SU-DHL-6 (cell line): ENCODE results near the gene HNRNPD.

ENCODE experiments used
- H2AFZ ChIP-seq: fragments of 200-600 bp; sonication (generic); 2 replicates; pipeline ENCODE4 v1.6.1; 2014; ENCODE audit warnings: low read depth, mild to moderate bottlenecking, moderate library complexity, mixed read lengths, antibody characterized with exemption, low read length; ENCODE audit not compliant: severe bottlenecking
- H3F3A ChIP-seq: fragments of 200-600 bp; shearing (Covaris generic); 2 replicates; pipeline ENCODE4 v1.6.0; 2016; ENCODE audit warnings: antibody characterized with exemption, mild to moderate bottlenecking; ENCODE audit not compliant: insufficient read depth
- H3K27ac ChIP-seq: fragments of 200-600 bp; sonication (generic); 2 replicates; pipeline ENCODE4 v1.5.1; 2016; ENCODE audit warnings: low read depth, mild to moderate bottlenecking, low read length, moderate library complexity, mixed read lengths
- H3K27me3 ChIP-seq: fragments of 200-600 bp; sonication (generic), shearing (Covaris generic); 2 replicates; pipeline ENCODE4 v1.6.0; 2014; ENCODE audit warnings: mild to moderate bottlenecking, low read length
- H3K36me3 ChIP-seq: fragments of 200-600 bp; sonication (generic); 2 replicates; pipeline ENCODE4 v1.6.1; 2014; ENCODE audit warnings: mild to moderate bottlenecking, low read length, mixed read lengths
- H3K4me2 ChIP-seq: fragments of 300-600, 200-600 bp; shearing (Covaris generic), sonication (generic); 2 replicates; pipeline ENCODE4 v1.6.0; 2014; ENCODE audit warnings: low read length, low read depth, mild to moderate bottlenecking; ENCODE audit not compliant: poor library complexity, severe bottlenecking
- H3K4me3 ChIP-seq: fragments of 200-600 bp; sonication (generic); 2 replicates; pipeline ENCODE4 v1.5.1; 2014; ENCODE audit warnings: antibody characterized with exemption, low read length, mild to moderate bottlenecking, mixed read lengths; ENCODE audit not compliant: insufficient read depth, poor library complexity, severe bottlenecking
- H3K79me2 ChIP-seq: fragments of 200-600 bp; sonication (generic); 2 replicates; pipeline ENCODE4 v1.6.1; 2014; ENCODE audit warnings: mild to moderate bottlenecking, low read length, moderate library complexity; ENCODE audit not compliant: insufficient read depth
- H3K9ac ChIP-seq: fragments of 200-600 bp; sonication (generic); 2 replicates; pipeline ENCODE4 v1.7.0; 2014; ENCODE audit warnings: mild to moderate bottlenecking, low read length
- H3K9me2 ChIP-seq: fragments of 200-600 bp; sonication (generic); replicated peaks from 2 replicates; pipeline ENCODE4 v1.6.1; 2014; ENCODE audit warnings: low read length; ENCODE audit not compliant: insufficient read depth
- H3K9me3 ChIP-seq: fragments of 200-600 bp; sonication (generic); 2 replicates; pipeline ENCODE4 v1.6.1; 2014; ENCODE audit warnings: low read length, mixed read lengths; ENCODE audit not compliant: insufficient read depth
- H4K20me1 ChIP-seq: fragments of 200-600 bp; sonication (generic); 2 replicates; pipeline ENCODE4 v1.6.1; 2014; ENCODE audit warnings: low read depth, mild to moderate bottlenecking, antibody characterized with exemption, low read length, moderate library complexity, mixed read lengths
- CTCF ChIP-seq: fragments of 200-600 bp; sonication (generic); IDR thresholded peaks from one replicate; pipeline ENCODE4 v1.5.1; 2017; ENCODE audit warnings: antibody characterized with exemption, mild to moderate bottlenecking, low read length, moderate library complexity; ENCODE audit not compliant: insufficient read depth, poor library complexity, severe bottlenecking
- EZH2phosphoT487 ChIP-seq: fragments of 200-600 bp; sonication (generic), shearing (Covaris generic); conservative IDR thresholded peaks from 2 replicates; pipeline ENCODE4 v1.6.1; 2018; ENCODE audit warnings: mild to moderate bottlenecking, antibody characterized with exemption, low read length, moderate library complexity, mixed read lengths

The HNRNPD gene

GRCh38 chr4:82358847-82359246 is 14.9 kb downstream of the HNRNPD start:
- TF ChIP-seq CTCF = no peak
- TF ChIP-seq EZH2phosphoT487 = no peak
- Histone ChIP-seq H3K9ac (no peak overlapping the region), H3K9me3 (no peaks in the 10 kb centered on the region), H3F3A (peaks cover 17% of the 10 kb centered on the region), H2AFZ (no peak overlapping the region), H3K4me2 (no peak overlapping the region), H3K4me3 (no peak overlapping the region), H3K79me2 (peaks cover 86% of the 10 kb centered on the region), H3K9me2 (no peaks in the 10 kb centered on the region), H4K20me1 (peaks cover 38% of the 10 kb centered on the region), H3K27ac (no peak overlapping the region), H3K27me3 (no peaks in the 10 kb centered on the region), H3K36me3 (peaks cover 59% of the 10 kb centered on the region; the same call in 1 of the 2 replicates)

- H3K36me3 ChIP-seq = peaks cover 70% of the 10 kb centered on the region; the same call in 1 of the 2 replicates
- peaks cover 75% of the 10 kb centered on the region for H3K79me2 ChIP-seq
- no peaks in the 10 kb centered on the region for H3K9me2 ChIP-seq
- peaks cover 33% of the 10 kb centered on the region for H4K20me1 ChIP-seq
- no peaks in the 10 kb centered on the region for H3K9me3 ChIP-seq
- TF ChIP-seq CTCF = no peak
- TF ChIP-seq EZH2phosphoT487 = no peak
- no peak overlapping the region for H3K9ac ChIP-seq
- H3K27ac ChIP-seq = no peak overlapping the region
- H3K4me3 ChIP-seq = no peak overlapping the region
- H3K27me3 ChIP-seq = no peaks in the 10 kb centered on the region
- no peak overlapping the region for H2AFZ ChIP-seq
- H3F3A ChIP-seq = peaks cover 19% of the 10 kb centered on the region
- H3K4me2 ChIP-seq = no peak overlapping the region
These were observed 16.2 kb downstream of the HNRNPD start for GRCh38 chr4:82357640-82358039.

- Histone ChIP-seq H3K9me2 (no peaks in the 10 kb centered on the region), H3K27ac (no peak overlapping the region), H2AFZ (no peak overlapping the region), H3K9ac (no peak overlapping the region), H3K79me2 (peaks cover 47% of the 10 kb centered on the region), H3K27me3 (no peaks in the 10 kb centered on the region), H3F3A (peaks cover 2% of the 10 kb centered on the region; the same call in 1 of the 2 replicates), H3K4me3 (no peak overlapping the region), H3K36me3 (peaks cover 65% of the 10 kb centered on the region; the same call in 1 of the 2 replicates), H4K20me1 (peaks cover 32% of the 10 kb centered on the region), H3K4me2 (no peak overlapping the region), H3K9me3 (no peaks in the 10 kb centered on the region)
- TF ChIP-seq EZH2phosphoT487 = no peak
- TF ChIP-seq CTCF = no peak
These were observed 19.0 kb downstream of the HNRNPD start for GRCh38 chr4:82354788-82355187.
